ENCODE data around the gene AVPR2. TPM values are rescaled to one million over a fixed set of nuclear protein-coding genes. Genes with fewer than 3 reads are reported as not detected.

Gene AVPR2
- total RNA-seq, 1 donor from 2014 or later = not detected

- no peak for TF ChIP-seq CTCF (IDR thresholded peaks at IDR 0.05; ENCODE audit: partially characterized antibody, unreplicated experiment)
- peak overlapping the region; percentile 91 for H3K27ac Mint-ChIP-seq (ENCODE audit: unreplicated experiment)
- peaks cover 8% of the 10 kb centered on the region for H3K27me3 Mint-ChIP-seq (ENCODE audit: unreplicated experiment)
Observed at GRCh38 chrX:153884136-153884535, 20.3 kb upstream of the AVPR2 start.

GRCh38 chrX:153884590-153884989 lies 19.9 kb upstream of the AVPR2 start:
- no peak for DNase-seq
- TF ChIP-seq CTCF (IDR thresholded peaks at IDR 0.05; ENCODE audit: partially characterized antibody, unreplicated experiment) = no peak
- H3K36me3 Mint-ChIP-seq (ENCODE audit: unreplicated experiment) = no peaks in the 10 kb centered on the region
- H3K27me3 Mint-ChIP-seq (ENCODE audit: unreplicated experiment) = peaks cover 5% of the 10 kb centered on the region
- peak overlapping the region; percentile 91 for H3K27ac Mint-ChIP-seq (ENCODE audit: unreplicated experiment)
- H3K9me3 Mint-ChIP-seq (ENCODE audit: unreplicated experiment) = peaks cover 11% of the 10 kb centered on the region
- H3K4me1 Mint-ChIP-seq (ENCODE audit: low read depth, unreplicated experiment) = peaks cover 3% of the 10 kb centered on the region
- peak overlapping the region; percentile 90 for H3K4me3 Mint-ChIP-seq (ENCODE audit: unreplicated experiment)

More at GRCh38 chrX:153884136-153884535, 20.3 kb upstream of the AVPR2 start:
- Mint-ChIP-seq H3K9me3 (ENCODE audit: unreplicated experiment) (peaks cover 13% of the 10 kb centered on the region), H3K4me1 (ENCODE audit: low read depth, unreplicated experiment) (peaks cover 3% of the 10 kb centered on the region), H3K36me3 (ENCODE audit: unreplicated experiment) (no peaks in the 10 kb centered on the region), H3K4me3 (ENCODE audit: unreplicated experiment) (peak overlapping the region; percentile 90)
- DNase-seq = no peak

GRCh38 chrX:153885208-153885787 lies 19.2 kb upstream of the AVPR2 start:
- H3K9me3 Mint-ChIP-seq (ENCODE audit: unreplicated experiment) = peaks cover 11% of the 10 kb centered on the region
- no peak for TF ChIP-seq CTCF (IDR thresholded peaks at IDR 0.05; ENCODE audit: partially characterized antibody, unreplicated experiment)

GRCh38 chrX:153885968-153886903 lies 18.2 kb upstream of the AVPR2 start, which contains the start of gene L1CAM:
L1CAM (minus strand) TSS chrX:153886173; CDS start chrX:153875836, 10,337 bp downstream.
- Mint-ChIP-seq H3K27me3 (ENCODE audit: unreplicated experiment) (peaks cover 5% of the 10 kb centered on the region), H3K27ac (ENCODE audit: unreplicated experiment) (peak within 1 kb of the TSS; percentile 88), H3K4me3 (ENCODE audit: unreplicated experiment) (peak within 1 kb of the TSS; percentile 90), H3K36me3 (ENCODE audit: unreplicated experiment) (no peaks in the 10 kb centered on the region), H3K4me1 (ENCODE audit: low read depth, unreplicated experiment) (peaks cover 1% of the 10 kb centered on the region), H3K9me3 (ENCODE audit: unreplicated experiment) (peaks cover 9% of the 10 kb centered on the region)
- DNase-seq = peak; percentile 66
- TF ChIP-seq CTCF (IDR thresholded peaks at IDR 0.05; ENCODE audit: partially characterized antibody, unreplicated experiment) = no peak

More at GRCh38 chrX:153885208-153885787, 19.2 kb upstream of the AVPR2 start:
- H3K27ac Mint-ChIP-seq (ENCODE audit: unreplicated experiment) = peak overlapping the region; percentile 88
- H3K4me1 Mint-ChIP-seq (ENCODE audit: low read depth, unreplicated experiment) = peaks cover 1% of the 10 kb centered on the region
- DNase-seq = no peak
- no peaks in the 10 kb centered on the region for H3K36me3 Mint-ChIP-seq (ENCODE audit: unreplicated experiment)
- peak overlapping the region; percentile 90 for H3K4me3 Mint-ChIP-seq (ENCODE audit: unreplicated experiment)
- peaks cover 5% of the 10 kb centered on the region for H3K27me3 Mint-ChIP-seq (ENCODE audit: unreplicated experiment)

Measured in glutamatergic neuron (in vitro differentiated cells).